Vagina (tissue), 2 donors: ENCODE results near the gene IGHMBP2.

Experiments
- POLR2A ChIP-seq, 2 donors: fragments of 450-650 bp; IDR thresholded peaks; one replicate each; pipeline ENCODE4 v1.6.1; 2017; ENCODE audit warnings: antibody characterized with exemption in 2 of 2, mild to moderate bottlenecking in 2 of 2, moderate library complexity in 2 of 2
- TF ChIP-seq, protein P1 (sequence below), 3 experiments: fragments of 450-650 bp in 2 of 3; fragments of 200-600 bp in 1 of 3; sonication (generic) in 1 of 3; IDR thresholded peaks; one replicate each; pipeline ENCODE4 v1.5.1; 2017 to 2019; ENCODE audit warnings: antibody characterized with exemption in 3 of 3, mild to moderate bottlenecking in 2 of 3, moderate library complexity in 2 of 3

DNA sequence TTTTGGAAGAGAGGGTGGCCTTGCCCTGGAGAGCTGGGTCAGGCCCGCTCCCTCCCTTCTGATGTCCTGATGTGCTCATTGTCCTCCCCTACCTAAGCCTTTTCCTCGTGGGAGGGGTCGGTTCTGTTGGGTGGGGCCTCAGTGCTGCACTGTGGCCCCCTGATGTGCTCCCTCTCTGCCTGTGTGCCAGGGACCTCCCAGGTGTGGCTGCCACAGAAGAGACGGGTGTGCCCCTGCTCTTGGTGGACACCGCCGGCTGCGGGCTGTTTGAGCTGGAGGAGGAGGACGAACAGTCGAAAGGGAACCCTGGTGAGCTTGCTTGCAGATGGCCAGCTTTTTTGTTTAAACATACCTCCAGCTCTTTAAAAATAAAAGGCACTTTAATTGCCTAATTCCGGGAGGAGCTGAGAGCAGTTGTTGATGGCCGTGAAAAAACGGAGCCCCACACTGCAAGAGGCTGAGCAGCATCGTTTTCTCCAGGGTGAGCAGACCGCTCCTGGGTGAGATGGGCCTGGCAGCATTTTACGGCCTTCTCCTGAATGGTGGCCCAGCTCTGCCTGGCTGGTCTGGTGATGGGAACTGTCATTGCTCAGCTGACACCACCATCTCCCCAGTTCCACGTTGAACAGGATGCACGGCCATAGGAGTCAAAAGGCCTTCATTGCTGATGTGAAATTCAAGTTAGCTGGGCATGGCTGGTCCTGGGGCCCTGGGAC, 30.1 kb downstream of the IGHMBP2 start:
- TF ChIP-seq POLR2A (IDR thresholded peaks at IDR 0.05): no peak
- TF ChIP-seq, protein P1, sequence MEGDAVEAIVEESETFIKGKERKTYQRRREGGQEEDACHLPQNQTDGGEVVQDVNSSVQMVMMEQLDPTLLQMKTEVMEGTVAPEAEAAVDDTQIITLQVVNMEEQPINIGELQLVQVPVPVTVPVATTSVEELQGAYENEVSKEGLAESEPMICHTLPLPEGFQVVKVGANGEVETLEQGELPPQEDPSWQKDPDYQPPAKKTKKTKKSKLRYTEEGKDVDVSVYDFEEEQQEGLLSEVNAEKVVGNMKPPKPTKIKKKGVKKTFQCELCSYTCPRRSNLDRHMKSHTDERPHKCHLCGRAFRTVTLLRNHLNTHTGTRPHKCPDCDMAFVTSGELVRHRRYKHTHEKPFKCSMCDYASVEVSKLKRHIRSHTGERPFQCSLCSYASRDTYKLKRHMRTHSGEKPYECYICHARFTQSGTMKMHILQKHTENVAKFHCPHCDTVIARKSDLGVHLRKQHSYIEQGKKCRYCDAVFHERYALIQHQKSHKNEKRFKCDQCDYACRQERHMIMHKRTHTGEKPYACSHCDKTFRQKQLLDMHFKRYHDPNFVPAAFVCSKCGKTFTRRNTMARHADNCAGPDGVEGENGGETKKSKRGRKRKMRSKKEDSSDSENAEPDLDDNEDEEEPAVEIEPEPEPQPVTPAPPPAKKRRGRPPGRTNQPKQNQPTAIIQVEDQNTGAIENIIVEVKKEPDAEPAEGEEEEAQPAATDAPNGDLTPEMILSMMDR (IDR thresholded peaks at IDR 0.05): no peak
